ENCODE measurements around the gene CYBRD1. TPM values are rescaled to one million over a fixed set of nuclear protein-coding genes. Genes with fewer than 3 reads are reported as not detected.
"Not testable (repeated sequence)": the region's sequence is repeated elsewhere in the genome, so short reads cannot be mapped to it uniquely, and the experiment has no call there.

CYBRD1 gene, protein sequence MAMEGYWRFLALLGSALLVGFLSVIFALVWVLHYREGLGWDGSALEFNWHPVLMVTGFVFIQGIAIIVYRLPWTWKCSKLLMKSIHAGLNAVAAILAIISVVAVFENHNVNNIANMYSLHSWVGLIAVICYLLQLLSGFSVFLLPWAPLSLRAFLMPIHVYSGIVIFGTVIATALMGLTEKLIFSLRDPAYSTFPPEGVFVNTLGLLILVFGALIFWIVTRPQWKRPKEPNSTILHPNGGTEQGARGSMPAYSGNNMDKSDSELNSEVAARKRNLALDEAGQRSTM
- total RNA-seq: 163 and 175 TPM in 2 replicates
- 199 TPM for polyA plus RNA-seq (2012)

DNA sequence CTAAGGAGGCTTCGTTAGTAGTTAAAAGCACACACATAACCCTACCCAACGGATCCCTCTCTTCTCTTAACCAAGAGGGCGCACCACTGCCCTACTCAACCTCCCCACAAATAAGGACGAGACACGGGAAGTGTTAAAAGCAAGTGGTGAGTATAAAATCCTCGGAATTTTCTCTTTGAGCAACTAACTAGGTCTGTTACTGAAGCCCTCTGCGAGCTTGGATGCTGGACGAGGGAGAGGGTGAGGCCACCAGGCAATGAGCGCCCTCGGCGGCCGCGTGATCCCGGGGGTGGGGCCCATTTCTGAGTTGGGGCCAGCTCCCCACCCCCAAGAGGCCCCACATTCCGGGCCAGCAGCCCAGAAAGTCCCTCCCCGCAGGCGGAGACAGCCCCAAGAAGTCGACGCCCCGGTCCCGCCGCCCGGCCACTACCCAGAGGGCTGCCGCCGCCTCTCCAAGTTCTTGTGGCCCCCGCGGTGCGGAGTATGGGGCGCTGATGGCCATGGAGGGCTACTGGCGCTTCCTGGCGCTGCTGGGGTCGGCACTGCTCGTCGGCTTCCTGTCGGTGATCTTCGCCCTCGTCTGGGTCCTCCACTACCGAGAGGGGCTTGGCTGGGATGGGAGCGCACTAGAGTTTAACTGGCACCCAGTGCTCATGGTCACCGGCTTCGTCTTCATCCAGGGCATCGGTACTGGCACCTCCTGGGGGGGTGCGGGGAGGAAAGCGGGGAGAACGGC, at the start of gene CYBRD1:
TSS of gene CYBRD1 (plus strand) at position 423 of the 736 bp plus-strand sequence. CDS start at position 495, 72 bp downstream.
- DNase-seq (ENCODE audit: low read depth): peak; percentile 93

DNA sequence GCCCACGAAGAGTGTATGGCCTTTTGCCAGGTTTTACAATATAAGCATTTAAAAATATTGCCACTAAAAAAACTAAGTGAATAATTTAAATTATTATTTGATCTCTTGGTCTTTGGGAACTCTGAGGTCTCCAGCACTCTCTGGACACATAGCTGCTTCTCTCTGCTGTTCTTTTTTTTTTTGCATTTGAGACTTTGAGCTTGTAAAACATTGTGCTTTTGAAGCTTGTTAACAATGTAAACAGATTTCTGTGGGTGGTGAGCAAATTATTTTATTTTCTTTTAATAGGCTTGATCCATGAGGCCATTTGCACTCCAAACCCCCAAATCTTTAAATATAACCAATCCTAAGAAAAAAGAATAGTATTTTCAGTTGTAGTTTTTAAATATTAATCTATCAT, 46.3 kb upstream of the CYBRD1 start:
- no peak for DNase-seq (ENCODE audit: low read depth)

GRCh38 chr2:171478345-171478744, 43.9 kb upstream of the CYBRD1 start:
- DNase-seq (ENCODE audit: low read depth): no peak

DNA sequence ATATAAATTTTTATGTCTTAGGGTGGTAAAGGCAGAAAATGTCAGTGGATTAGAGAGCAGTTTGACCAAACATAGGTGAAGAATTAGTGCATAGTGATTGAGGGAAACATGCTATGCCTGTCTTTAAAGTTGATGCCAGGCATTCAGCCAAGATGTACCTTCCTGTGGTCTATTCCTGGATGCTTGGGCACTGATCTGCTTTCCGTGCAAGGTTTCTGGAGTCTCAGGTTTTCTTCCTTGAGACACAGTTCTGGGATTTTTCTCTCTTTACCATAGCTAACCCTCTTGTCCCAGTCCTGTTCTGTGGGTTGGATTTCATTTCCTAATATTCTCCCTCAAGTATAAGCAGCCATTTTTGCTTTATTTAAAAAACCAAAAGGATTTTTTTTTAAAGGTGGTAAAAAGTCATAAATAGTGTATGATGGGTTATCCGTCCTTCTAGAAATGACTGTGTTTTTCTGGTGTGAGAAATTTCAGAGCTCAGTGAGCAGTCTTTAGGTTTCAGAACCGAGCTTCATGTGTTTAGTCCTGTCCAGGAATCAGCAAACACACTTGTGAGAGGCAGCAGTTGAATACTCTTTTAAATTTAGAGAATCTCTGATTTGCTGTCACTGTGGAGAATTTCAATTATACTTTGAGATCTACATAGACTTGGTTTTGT, 43.0 kb upstream of the CYBRD1 start:
- DNase-seq (ENCODE audit: low read depth): no peak

DNA sequence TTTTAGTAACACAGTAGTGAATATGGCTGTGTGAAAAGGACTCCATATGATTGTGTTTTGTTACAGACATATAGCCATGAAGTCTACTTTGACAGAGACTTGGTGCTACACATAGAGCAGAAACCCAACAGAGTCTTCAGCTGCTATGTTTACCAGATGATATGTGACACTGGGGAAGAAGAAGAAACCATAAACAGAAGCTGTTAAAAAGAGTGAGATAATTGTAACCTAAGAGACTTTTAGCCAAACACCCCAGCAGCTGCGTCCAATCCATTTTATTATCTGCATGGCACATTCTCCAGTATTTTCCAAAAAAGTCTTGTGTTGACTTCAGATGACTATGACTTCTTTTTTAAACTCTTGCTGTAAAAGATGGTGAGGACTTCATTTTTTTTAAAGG, 41.4 kb upstream of the CYBRD1 start:
- peak; percentile 58 for DNase-seq (ENCODE audit: low read depth)

- no peak for DNase-seq (ENCODE audit: low read depth)
Measured at GRCh38 chr2:171482308-171482707, 40.0 kb upstream of the CYBRD1 start.

DNA sequence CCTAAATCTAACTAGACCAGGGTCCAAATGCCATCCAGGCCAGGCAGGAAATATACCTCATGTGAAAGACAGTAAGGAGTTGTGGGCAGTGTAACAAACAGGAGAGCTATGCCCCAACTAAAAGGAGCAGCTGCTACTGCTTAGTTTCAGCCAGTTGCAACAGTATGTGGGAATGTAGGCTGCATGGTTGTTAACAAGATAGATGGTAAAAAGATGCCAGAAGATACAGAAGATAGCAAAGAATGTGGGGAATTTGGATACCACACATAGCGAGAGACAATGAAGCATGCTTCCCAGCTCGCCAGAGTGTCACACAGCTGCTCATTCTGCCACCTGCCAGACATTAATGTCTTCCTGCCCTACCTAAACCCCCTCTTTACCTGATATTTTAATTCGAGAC, 39.4 kb upstream of the CYBRD1 start:
- DNase-seq (ENCODE audit: low read depth): peak; percentile 76

DNA sequence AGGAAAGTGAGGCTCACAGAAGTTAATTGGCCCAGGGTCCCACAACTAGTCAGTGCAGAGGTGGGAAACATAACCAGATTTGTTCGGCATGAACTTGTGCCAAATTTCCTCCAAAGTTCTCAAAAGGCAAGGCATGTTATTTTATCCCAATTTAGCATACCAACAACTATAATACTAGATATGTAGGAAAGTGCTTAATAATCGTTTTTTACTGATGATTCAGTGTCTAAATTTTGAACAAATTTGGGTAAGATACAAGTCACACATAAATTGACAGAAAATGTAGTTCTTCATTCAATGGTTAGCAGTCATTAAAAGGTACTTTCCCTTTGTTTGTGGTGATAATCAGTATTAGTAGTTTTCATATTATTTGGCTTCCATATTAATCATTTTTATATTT, 38.5 kb upstream of the CYBRD1 start:
- DNase-seq (ENCODE audit: low read depth): no peak

DNA sequence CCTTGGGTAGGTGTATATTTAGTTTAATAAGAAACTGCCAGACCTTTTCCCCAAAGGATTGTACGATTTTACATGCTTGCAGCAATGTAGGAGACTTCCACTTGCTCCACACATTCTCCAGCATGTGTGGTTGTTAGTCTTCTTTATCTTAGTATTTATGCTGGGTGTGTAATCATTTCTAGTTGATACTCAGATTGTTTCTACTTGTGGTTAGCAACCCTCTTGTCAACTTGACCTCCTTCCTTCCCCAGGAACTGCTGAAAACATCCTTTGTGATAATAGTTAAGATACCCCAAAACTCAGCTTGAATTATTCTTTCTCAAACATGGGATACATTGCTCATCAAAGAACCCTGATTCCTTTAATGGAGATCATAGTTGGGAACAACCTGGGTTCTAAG, 37.2 kb upstream of the CYBRD1 start:
- no peak for DNase-seq (ENCODE audit: low read depth)

DNA sequence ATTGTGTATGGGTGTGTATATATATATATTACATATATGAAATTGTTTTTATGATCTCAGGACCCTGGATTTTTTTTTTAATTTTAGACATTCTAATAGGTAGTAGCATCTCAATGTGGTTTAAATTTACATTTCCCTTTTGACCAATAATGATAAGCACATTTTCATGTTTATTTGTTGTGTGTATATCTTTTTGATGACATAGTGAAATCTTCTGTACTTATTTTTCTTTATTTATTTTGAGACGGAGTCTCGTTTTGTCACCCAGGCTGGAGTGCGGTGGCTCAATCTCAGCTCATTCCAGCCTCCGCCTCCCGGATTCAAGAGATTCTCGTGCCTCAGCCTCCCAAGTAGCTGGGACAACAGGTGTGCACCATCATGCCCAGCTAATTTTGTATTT, 35.1 kb upstream of the CYBRD1 start:
- DNase-seq (ENCODE audit: low read depth): no peak

DNA sequence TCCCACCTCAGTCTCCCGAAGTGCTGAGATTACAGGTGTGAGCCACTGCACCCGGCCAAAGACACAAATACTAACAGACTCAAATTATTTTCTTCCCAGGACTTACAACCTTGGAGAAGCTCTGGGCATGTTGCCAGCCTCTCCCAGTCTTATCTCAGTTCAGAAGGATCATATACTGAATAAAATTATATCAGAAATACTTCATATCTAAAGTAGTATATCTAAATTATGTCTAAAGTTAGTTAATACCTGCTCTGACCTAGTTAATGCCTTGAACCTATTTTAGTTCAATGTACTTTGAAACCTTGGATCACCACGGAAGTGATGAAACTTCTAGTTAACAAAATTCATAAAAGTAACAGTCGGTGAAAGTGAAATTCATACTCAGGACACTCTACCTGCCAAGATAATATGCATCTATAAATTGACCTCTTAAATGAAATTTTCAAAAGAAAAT, 34.4 kb upstream of the CYBRD1 start:
- no peak for DNase-seq (ENCODE audit: low read depth)

DNA sequence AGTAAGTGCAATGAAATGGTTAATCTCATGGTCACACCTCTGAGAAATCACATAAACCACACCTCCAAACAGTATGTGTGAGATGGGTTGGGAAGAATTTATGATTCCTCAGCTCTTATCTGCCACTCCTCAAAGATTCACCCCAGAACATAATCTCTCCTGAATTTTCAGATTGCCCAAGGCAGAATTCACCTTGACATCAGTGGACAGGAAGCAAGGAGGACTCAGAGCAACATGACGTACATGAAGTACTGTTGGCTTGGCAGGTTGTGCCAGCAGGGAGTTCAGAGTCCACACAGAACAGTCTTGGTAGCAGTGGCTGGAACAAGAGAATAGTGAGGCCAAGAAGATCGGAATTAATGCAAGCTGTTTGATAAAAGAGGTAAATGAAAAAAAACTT, 31.7 kb upstream of the CYBRD1 start:
- no peak for DNase-seq (ENCODE audit: low read depth)

- no peak for DNase-seq (ENCODE audit: low read depth)
Measured at GRCh38 chr2:171491292-171491691, 31.0 kb upstream of the CYBRD1 start.

GRCh38 chr2:171492664-171493063, 29.6 kb upstream of the CYBRD1 start:
- no peak for DNase-seq (ENCODE audit: low read depth)

GRCh38 chr2:171497664-171498063, 24.6 kb upstream of the CYBRD1 start:
- DNase-seq (ENCODE audit: low read depth): not testable (repeated sequence)

- DNase-seq (ENCODE audit: low read depth): no peak
Measured at GRCh38 chr2:171505374-171505773, 16.9 kb upstream of the CYBRD1 start.

DNA sequence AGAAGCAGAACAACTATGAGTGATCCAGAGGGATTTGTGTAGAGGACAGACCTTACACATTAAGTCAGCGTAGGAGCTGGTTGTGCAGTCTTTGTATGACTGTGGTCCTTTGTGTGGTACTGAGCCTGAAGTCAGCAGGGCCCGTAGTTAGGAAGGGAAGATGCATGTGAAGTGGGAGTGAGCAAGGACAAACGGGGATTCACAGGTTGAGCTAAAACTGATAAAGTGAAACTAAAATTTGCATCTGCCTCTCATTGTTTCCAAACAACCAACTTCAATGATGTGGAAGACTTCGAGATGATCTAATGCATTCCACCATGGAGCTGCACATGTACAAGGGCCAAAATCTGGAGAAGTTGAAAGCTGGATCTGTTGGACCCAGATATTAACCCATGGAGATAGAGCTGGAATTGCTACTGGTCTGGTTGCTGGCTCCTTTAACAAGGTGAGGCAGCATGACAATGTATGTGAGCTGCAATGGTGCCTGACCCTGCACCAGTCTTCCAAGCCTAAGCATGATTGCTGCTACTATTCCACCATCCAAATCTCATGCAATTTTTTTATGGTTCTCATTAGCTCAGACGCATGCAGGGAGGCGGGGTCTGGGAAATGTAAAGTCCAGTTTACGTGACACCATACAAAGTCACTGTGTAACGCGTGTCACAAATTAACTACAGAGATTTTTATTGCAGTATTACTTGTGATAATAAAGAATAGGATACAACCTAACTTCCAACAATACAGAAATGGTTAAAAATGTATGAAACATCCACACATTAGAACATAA, 12.1 kb upstream of the CYBRD1 start:
- DNase-seq (ENCODE audit: low read depth): no peak

DNA sequence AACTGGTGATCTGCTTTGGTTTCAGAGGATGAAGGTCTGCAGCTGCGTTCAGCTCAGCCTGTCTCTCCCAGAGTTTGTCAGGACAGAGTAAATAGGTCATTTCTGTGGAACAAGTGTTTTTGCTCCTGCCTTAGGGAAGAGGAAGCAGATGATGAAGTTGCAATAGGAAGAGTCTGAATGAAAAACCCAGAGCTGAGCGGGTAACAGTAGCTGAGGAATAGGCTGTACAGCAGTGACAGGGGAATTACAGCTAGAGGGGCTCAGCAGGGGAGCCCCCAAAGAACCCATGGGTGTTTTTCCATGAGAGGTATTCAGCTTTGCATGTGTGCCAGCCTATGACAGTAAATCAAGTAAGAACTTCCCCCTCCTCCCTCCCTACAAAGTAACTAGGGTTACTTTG, 10.3 kb upstream of the CYBRD1 start:
- no peak for DNase-seq (ENCODE audit: low read depth)

DNA sequence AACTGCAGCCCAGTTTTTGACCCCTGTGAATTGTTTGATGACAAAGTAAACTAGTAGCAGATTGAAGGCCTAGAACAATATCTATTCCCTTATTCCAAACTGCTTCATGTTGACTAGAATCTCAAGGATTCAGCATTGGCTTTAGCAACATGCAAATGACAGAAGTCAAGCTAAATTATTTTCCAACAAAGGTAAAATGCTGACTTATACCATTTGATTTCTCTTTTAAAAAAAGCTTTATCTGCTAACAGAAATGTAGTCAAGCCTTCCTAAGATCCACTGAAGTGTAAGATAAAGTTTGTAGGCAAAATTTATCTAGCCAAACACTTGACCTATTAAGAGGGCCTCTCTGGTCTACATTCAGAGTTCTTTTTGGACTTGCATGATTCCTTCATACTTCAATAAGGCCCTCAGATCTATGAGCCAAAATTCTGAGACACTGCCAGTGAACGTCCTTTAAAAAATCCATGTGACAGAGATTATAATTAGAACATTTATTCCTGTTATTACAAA, 9.5 kb upstream of the CYBRD1 start:
- no peak for DNase-seq (ENCODE audit: low read depth)

- DNase-seq (ENCODE audit: low read depth): peak; percentile 38
Measured at GRCh38 chr2:171513719-171514160, 8.5 kb upstream of the CYBRD1 start.
